DOHH2 (cell line): ENCODE results near the gene UPK3A.
A peak's percentile ranks its signal among the peaks of the same experiment; 100 is the strongest.

Experiments
- H3F3A ChIP-seq: fragments of 200-600 bp; sonication (generic), shearing (Covaris generic); 2 replicates; pipeline ENCODE4 v1.6.0; 2016; ENCODE audit warnings: antibody characterized with exemption, mild to moderate bottlenecking; ENCODE audit not compliant: control insufficient read depth, insufficient read depth
- H3K27ac ChIP-seq: fragments of 200-600 bp; sonication (generic); 2 replicates; pipeline ENCODE4 v1.5.1; 2014; ENCODE audit warnings: low read depth, mild to moderate bottlenecking, low read length, moderate library complexity
- H3K27me3 ChIP-seq: fragments of 200-600 bp; sonication (generic); 2 replicates; pipeline ENCODE4 v1.6.1; 2014; ENCODE audit warnings: mild to moderate bottlenecking, low read length, mixed read lengths; ENCODE audit not compliant: control insufficient read depth
- H3K36me3 ChIP-seq: fragments of 200-600 bp; sonication (generic); 2 replicates; pipeline ENCODE4 v1.6.1; 2014; ENCODE audit warnings: mild to moderate bottlenecking, low read length, moderate library complexity, mixed read lengths; ENCODE audit not compliant: control insufficient read depth
- H3K4me1 ChIP-seq: fragments of 200-600 bp; sonication (generic); 2 replicates; pipeline ENCODE4 v1.6.1; 2014; ENCODE audit warnings: mild to moderate bottlenecking, low read length, mixed read lengths; ENCODE audit not compliant: control insufficient read depth
- H3K4me2 ChIP-seq: fragments of 200-600 bp; sonication (generic); 2 replicates; pipeline ENCODE4 v1.6.0; 2014; ENCODE audit warnings: mild to moderate bottlenecking, low read length, moderate library complexity
- H3K4me3 ChIP-seq: fragments of 200-600 bp; sonication (generic); 2 replicates; pipeline ENCODE4 v1.5.1; 2014; ENCODE audit warnings: mild to moderate bottlenecking, low read length, mixed read lengths
- H3K79me2 ChIP-seq: fragments of 200-600 bp; sonication (generic); 2 replicates; pipeline ENCODE4 v1.6.1; 2014; ENCODE audit warnings: mild to moderate bottlenecking, low read length, mixed read lengths; ENCODE audit not compliant: control insufficient read depth
- H3K9me2 ChIP-seq: fragments of 200-600 bp; sonication (generic); replicated peaks from 2 replicates; pipeline ENCODE4 v1.6.1; 2014; ENCODE audit warnings: mild to moderate bottlenecking, low read length, mixed read lengths; ENCODE audit not compliant: control insufficient read depth
- H3K9me3 ChIP-seq: fragments of 200-600 bp; sonication (generic); 2 replicates; pipeline ENCODE4 v1.6.1; 2014; ENCODE audit warnings: antibody characterized with exemption, low read length, mixed read lengths; ENCODE audit not compliant: control insufficient read depth, insufficient read depth
- H4K20me1 ChIP-seq: fragments of 200-600 bp; sonication (generic); 2 replicates; pipeline ENCODE4 v1.6.0; 2014; ENCODE audit warnings: low read depth, mild to moderate bottlenecking, antibody characterized with exemption, low read length, moderate library complexity; ENCODE audit not compliant: control insufficient read depth, insufficient read depth
- CTCF ChIP-seq: fragments of 200-600 bp; sonication (generic); IDR thresholded peaks from one replicate; pipeline ENCODE4 v1.5.1; 2014; ENCODE audit warnings: antibody characterized with exemption, mild to moderate bottlenecking, low read depth, low read length; ENCODE audit not compliant: poor library complexity, severe bottlenecking
- EZH2phosphoT487 ChIP-seq: fragments of 200-600 bp; sonication (generic); IDR thresholded peaks from 2 replicates; pipeline ENCODE4 v1.6.1; 2017; ENCODE audit warnings: borderline replicate concordance, mild to moderate bottlenecking, antibody characterized with exemption, low read length, moderate library complexity, mixed read lengths

The UPK3A gene

GRCh38 chr22:45261407-45262088 is 23.2 kb upstream of the UPK3A start:
- peak overlapping the region; percentile 66 for H3K4me2 ChIP-seq
- H3K27me3 ChIP-seq: no peaks in the 10 kb centered on the region; the same call in 1 of the 2 replicates
- H3K4me1 ChIP-seq: peaks cover 47% of the 10 kb centered on the region
- peaks cover 22% of the 10 kb centered on the region for H3F3A ChIP-seq
- TF ChIP-seq CTCF (no peak), EZH2phosphoT487 (no peak)
- H3K79me2 ChIP-seq: no peaks in the 10 kb centered on the region
- peak overlapping the region; percentile 85 for H3K27ac ChIP-seq
- H4K20me1 ChIP-seq: no peaks in the 10 kb centered on the region
- no peaks in the 10 kb centered on the region for H3K9me2 ChIP-seq
- H3K9me3 ChIP-seq: no peaks in the 10 kb centered on the region
- no peaks in the 10 kb centered on the region for H3K36me3 ChIP-seq
- H3K4me3 ChIP-seq: peak overlapping the region; percentile 45

GRCh38 chr22:45262195-45262930 is 22.4 kb upstream of the UPK3A start:
- Histone ChIP-seq H3F3A (peaks cover 26% of the 10 kb centered on the region), H3K4me2 (peak overlapping the region; percentile 66), H3K27ac (peak overlapping the region; percentile 85), H4K20me1 (no peaks in the 10 kb centered on the region), H3K79me2 (no peaks in the 10 kb centered on the region), H3K27me3 (peaks cover 4% of the 10 kb centered on the region; the same call in 1 of the 2 replicates), H3K9me3 (no peaks in the 10 kb centered on the region), H3K36me3 (no peaks in the 10 kb centered on the region), H3K4me3 (peak overlapping the region; percentile 45), H3K9me2 (no peaks in the 10 kb centered on the region), H3K4me1 (peaks cover 50% of the 10 kb centered on the region)
- TF ChIP-seq CTCF (no peak), EZH2phosphoT487 (no peak)

DNA sequence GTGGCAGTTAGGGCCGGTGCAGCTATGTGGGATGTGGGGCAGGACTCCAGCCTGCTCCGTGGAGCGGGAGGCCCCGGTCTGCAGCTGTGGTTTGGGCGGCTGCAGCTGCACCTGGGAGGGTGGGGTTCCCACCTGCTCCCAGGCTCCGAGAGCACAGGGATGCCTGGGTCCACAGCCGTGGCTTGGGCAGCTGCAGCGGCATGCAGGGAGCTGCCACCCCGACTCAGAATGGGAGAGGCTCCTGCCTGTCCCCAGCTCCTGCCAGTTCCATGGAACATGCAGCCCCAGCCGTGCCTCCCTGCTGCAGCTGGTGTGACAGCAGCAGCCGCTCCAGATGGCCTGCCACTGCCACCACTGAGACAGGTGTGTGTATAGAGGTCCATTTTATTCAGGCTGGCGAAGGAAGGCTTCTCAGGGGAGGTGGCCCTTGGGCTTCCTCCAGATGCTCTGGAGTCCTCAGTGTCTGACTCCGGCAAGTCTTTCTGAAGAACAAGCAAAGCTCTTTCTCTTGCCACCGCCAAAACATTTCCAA is 21.8 kb upstream of the UPK3A start:
- Histone ChIP-seq H4K20me1 (no peaks in the 10 kb centered on the region), H3K4me1 (peaks cover 53% of the 10 kb centered on the region), H3K9me2 (no peaks in the 10 kb centered on the region), H3K27ac (peak overlapping the region; percentile 85), H3K9me3 (no peaks in the 10 kb centered on the region), H3F3A (peaks cover 26% of the 10 kb centered on the region), H3K79me2 (no peaks in the 10 kb centered on the region), H3K36me3 (no peaks in the 10 kb centered on the region), H3K27me3 (peaks cover 7% of the 10 kb centered on the region), H3K4me2 (peak overlapping the region; percentile 66), H3K4me3 (peak overlapping the region; percentile 45)
- TF ChIP-seq CTCF: no peak
- no peak for TF ChIP-seq EZH2phosphoT487
